Activated CD8-positive, alpha-beta T cell treated with anti-CD3 and anti-CD28 coated beads for 36 hours (primary cell): ENCODE measurements around the gene HOXC4. TPM values are rescaled to one million over a fixed set of nuclear protein-coding genes. Genes with fewer than 3 reads are reported as not detected.

Experiments used
- ATAC-seq: fragments of 200-7000 bp; cut with Tn5 transposase; one replicate; pipeline ENCODE4 v1.10.0; 2021; ENCODE audit warnings: mild to moderate bottlenecking, moderate library complexity
- CTCF ChIA-PET: fragments of 350-600 bp; sonication (Branson Sonifier 250); formaldehyde crosslinking; loops from one replicate; lab custom pipeline; 2021; ENCODE audit warnings: antibody characterized with exemption; lab: Charles Lee
- POLR2A ChIA-PET: fragments of 350-600 bp; sonication (Branson Sonifier 250); formaldehyde crosslinking; loops from one replicate; lab custom pipeline; 2021; ENCODE audit warnings: antibody characterized with exemption; lab: Charles Lee
- DNase-seq: peaks from one replicate; pipeline ENCODE4 v3.0.0-alpha.2; 2020
- H3K27ac Mint-ChIP-seq: one replicate; pipeline ENCODE4 v1.8.0; 2021; ENCODE audit warnings: mild to moderate bottlenecking, mixed read lengths
- H3K27me3 Mint-ChIP-seq: one replicate; pipeline ENCODE4 v1.8.0; 2021; ENCODE audit warnings: mixed read lengths
- H3K36me3 Mint-ChIP-seq: one replicate; pipeline ENCODE4 v1.8.0; 2021; ENCODE audit warnings: low read depth, mixed read lengths
- H3K4me1 Mint-ChIP-seq: one replicate; pipeline ENCODE4 v1.8.0; 2021; ENCODE audit warnings: low read depth, mixed read lengths
- H3K4me3 Mint-ChIP-seq: one replicate; pipeline ENCODE4 v1.8.0; 2021; ENCODE audit warnings: mild to moderate bottlenecking, moderate library complexity, mixed read lengths
- H3K9me3 Mint-ChIP-seq: one replicate; pipeline ENCODE4 v1.8.0; 2021; ENCODE audit warnings: mixed read lengths
- CTCF ChIP-seq: fragments of 200-600 bp; IDR thresholded peaks from one replicate; pipeline ENCODE4 v1.8.0; 2022; ENCODE audit warnings: antibody characterized with exemption, mild to moderate bottlenecking
- intact Hi-C: fragments of 100-400 bp; cut with micrococcal nuclease; formaldehyde crosslinking; loops from one replicate; pipeline ENCODE4 v1.10.0; 2022
- total RNA-seq, 2 experiments: library from RNA; stranded (reverse); gene quantifications; one replicate each; pipeline ENCODE4 v1.2.3, GENCODE V29; 2021

Gene HOXC4
- total RNA-seq, 2 experiments from 2014 or later: 0.89 to 1.2 TPM

- intact Hi-C loops: no loop called here
- ChIA-PET POLR2A (interaction anchor here (1.0 to 2.0 kb wide), 2 partner anchors 23 to 150 kb away, joined by 3 to 5 read pairs; partner anchors contain the start of gene SMUG1), CTCF (interaction anchor here (0.9 to 1.7 kb wide), 5 partner anchors 33 to 176 kb away, joined by 3 to 4 read pairs (median 3); partner anchors contain the start of gene HOXC10)
- Mint-ChIP-seq H3K9me3 (no peaks in the 10 kb centered on the region), H3K4me3 (no peak overlapping the region), H3K27ac (no peak overlapping the region), H3K27me3 (peaks cover 66% of the 10 kb centered on the region), H3K4me1 (peaks cover 6% of the 10 kb centered on the region), H3K36me3 (no peaks in the 10 kb centered on the region)
- ATAC-seq (no peak), DNase-seq (no peak)
- no peak for TF ChIP-seq CTCF
Observed at GRCh38 chr12:54038871-54039414, 14.7 kb upstream of the HOXC4 start.

GRCh38 chr12:54039417-54040147 lies 14.1 kb upstream of the HOXC4 start:
- TF ChIP-seq CTCF: no peak
- H3K4me1 Mint-ChIP-seq: peaks cover 8% of the 10 kb centered on the region
- H3K4me3 Mint-ChIP-seq: no peak overlapping the region
- ChIA-PET POLR2A (interaction anchor here (1.0 to 2.0 kb wide), 2 partner anchors 23 to 150 kb away, joined by 3 to 5 read pairs; partner anchors contain the start of gene SMUG1), CTCF (interaction anchor here (1.5 to 2.1 kb wide), 3 partner anchors 8 to 162 kb away, joined by 3 to 11 read pairs (median 5); partner anchors contain the start of genes HOXC4 and HOXC5)
- H3K36me3 Mint-ChIP-seq: no peaks in the 10 kb centered on the region
- no peak for ATAC-seq
- intact Hi-C loops: no loop called here
- no peak overlapping the region for H3K27ac Mint-ChIP-seq
- no peak for DNase-seq
- peaks cover 70% of the 10 kb centered on the region for H3K27me3 Mint-ChIP-seq
- H3K9me3 Mint-ChIP-seq: no peaks in the 10 kb centered on the region

GRCh38 chr12:54040148-54040494 lies 13.5 kb upstream of the HOXC4 start:
- no peak for TF ChIP-seq CTCF
- ChIA-PET CTCF (interaction anchor here (1.0 to 2.1 kb wide), 5 partner anchors 8 to 151 kb away, joined by 4 to 11 read pairs (median 5); partner anchors contain the start of genes HOXC4 and HOXC5), POLR2A (interaction anchor here (2.0 kb wide), 1 partner anchor 149 kb away, joined by 5 read pairs; the partner anchor contains the start of gene SMUG1)
- Mint-ChIP-seq H3K36me3 (no peaks in the 10 kb centered on the region), H3K9me3 (no peaks in the 10 kb centered on the region), H3K27ac (no peak overlapping the region), H3K4me3 (no peak overlapping the region), H3K4me1 (peaks cover 8% of the 10 kb centered on the region), H3K27me3 (peaks cover 71% of the 10 kb centered on the region)
- intact Hi-C loops: no loop called here
- no peak for ATAC-seq
- DNase-seq: no peak

- ATAC-seq (no peak), DNase-seq (no peak)
- intact Hi-C loops: no loop called here
- H3K4me1 Mint-ChIP-seq: peaks cover 8% of the 10 kb centered on the region
- no peaks in the 10 kb centered on the region for H3K36me3 Mint-ChIP-seq
- no peak overlapping the region for H3K4me3 Mint-ChIP-seq
- ChIA-PET CTCF (interaction anchor here (1.0 to 2.1 kb wide), 5 partner anchors 9 to 151 kb away, joined by 4 to 11 read pairs (median 5); partner anchors contain the start of genes HOXC4 and HOXC5), POLR2A (interaction anchor here (0.7 kb wide), 1 partner anchor 158 kb away, joined by 3 read pairs; no protein-coding TSS in a partner anchor)
- TF ChIP-seq CTCF: no peak
- no peak overlapping the region for H3K27ac Mint-ChIP-seq
- H3K27me3 Mint-ChIP-seq: peaks cover 73% of the 10 kb centered on the region
- H3K9me3 Mint-ChIP-seq: no peaks in the 10 kb centered on the region
Observed at GRCh38 chr12:54040648-54041047, 13.0 kb upstream of the HOXC4 start.
